ENCODE measurements around the gene ADGRL1.
"Not testable (repeated sequence)": the region's sequence is repeated elsewhere in the genome, so short reads cannot be mapped to it uniquely, and the experiment has no call there.

The ADGRL1 gene

GRCh38 chr19:14205452-14206287, at the start of gene ADGRL1:
TSS of gene ADGRL1 (minus strand) at chr19:14206169. CDS start at chr19:14183602, 22,567 bp downstream.
- Histone ChIP-seq H3K9ac (ENCODE audit: low read depth, low read length) (peak within 1 kb of the TSS; percentile 78), H3K27ac (ENCODE audit: low read depth, low read length) (peak within 1 kb of the TSS; percentile 82), H3K4me3 (ENCODE audit: low read depth, low read length) (peak within 1 kb of the TSS; percentile 72), H3K27me3 (ENCODE audit: control insufficient read depth, insufficient read depth, low read length) (peaks cover 15% of the 10 kb centered on the region)
- H3K4me1 ChIP-seq (ENCODE audit: control insufficient read depth, insufficient read depth, low read length); H3K36me3 ChIP-seq (ENCODE audit: control insufficient read depth, insufficient read depth, low read length); H3K9me3 ChIP-seq (ENCODE audit: control insufficient read depth, insufficient read depth, low read length): not testable (repeated sequence)

- H3K9ac ChIP-seq (ENCODE audit: low read depth, low read length); H3K36me3 ChIP-seq (ENCODE audit: control insufficient read depth, insufficient read depth, low read length); H3K4me1 ChIP-seq (ENCODE audit: control insufficient read depth, insufficient read depth, low read length); H3K9me3 ChIP-seq (ENCODE audit: control insufficient read depth, insufficient read depth, low read length); H3K4me3 ChIP-seq (ENCODE audit: low read depth, low read length); H3K27ac ChIP-seq (ENCODE audit: low read depth, low read length); H3K27me3 ChIP-seq (ENCODE audit: control insufficient read depth, insufficient read depth, low read length): not testable (repeated sequence)
These were observed 49.3 kb upstream of the ADGRL1 start for GRCh38 chr19:14255316-14255715.

- not testable (repeated sequence) for H3K36me3 ChIP-seq (ENCODE audit: control insufficient read depth, insufficient read depth, low read length); H3K9ac ChIP-seq (ENCODE audit: low read depth, low read length); H3K9me3 ChIP-seq (ENCODE audit: control insufficient read depth, insufficient read depth, low read length); H3K4me3 ChIP-seq (ENCODE audit: low read depth, low read length); H3K27me3 ChIP-seq (ENCODE audit: control insufficient read depth, insufficient read depth, low read length); H3K4me1 ChIP-seq (ENCODE audit: control insufficient read depth, insufficient read depth, low read length); H3K27ac ChIP-seq (ENCODE audit: low read depth, low read length)
These were observed 48.0 kb upstream of the ADGRL1 start for GRCh38 chr19:14253822-14254599.

- H3K27me3 ChIP-seq (ENCODE audit: control insufficient read depth, insufficient read depth, low read length); H3K4me3 ChIP-seq (ENCODE audit: low read depth, low read length); H3K36me3 ChIP-seq (ENCODE audit: control insufficient read depth, insufficient read depth, low read length); H3K9ac ChIP-seq (ENCODE audit: low read depth, low read length); H3K4me1 ChIP-seq (ENCODE audit: control insufficient read depth, insufficient read depth, low read length); H3K9me3 ChIP-seq (ENCODE audit: control insufficient read depth, insufficient read depth, low read length); H3K27ac ChIP-seq (ENCODE audit: low read depth, low read length): not testable (repeated sequence)
These were observed 46.2 kb upstream of the ADGRL1 start for GRCh38 chr19:14252136-14252535.

GRCh38 chr19:14250870-14251269, 44.9 kb upstream of the ADGRL1 start:
- no peaks in the 10 kb centered on the region for H3K4me1 ChIP-seq (ENCODE audit: control insufficient read depth, insufficient read depth, low read length)
- no peak overlapping the region for H3K4me3 ChIP-seq (ENCODE audit: low read depth, low read length)
- no peaks in the 10 kb centered on the region for H3K36me3 ChIP-seq (ENCODE audit: control insufficient read depth, insufficient read depth, low read length)
- no peaks in the 10 kb centered on the region for H3K9me3 ChIP-seq (ENCODE audit: control insufficient read depth, insufficient read depth, low read length)
- no peak overlapping the region for H3K27ac ChIP-seq (ENCODE audit: low read depth, low read length)
- no peaks in the 10 kb centered on the region for H3K27me3 ChIP-seq (ENCODE audit: control insufficient read depth, insufficient read depth, low read length)
- H3K9ac ChIP-seq (ENCODE audit: low read depth, low read length): no peak overlapping the region

- not testable (repeated sequence) for H3K36me3 ChIP-seq (ENCODE audit: control insufficient read depth, insufficient read depth, low read length); H3K27ac ChIP-seq (ENCODE audit: low read depth, low read length); H3K4me1 ChIP-seq (ENCODE audit: control insufficient read depth, insufficient read depth, low read length); H3K9me3 ChIP-seq (ENCODE audit: control insufficient read depth, insufficient read depth, low read length); H3K9ac ChIP-seq (ENCODE audit: low read depth, low read length); H3K4me3 ChIP-seq (ENCODE audit: low read depth, low read length); H3K27me3 ChIP-seq (ENCODE audit: control insufficient read depth, insufficient read depth, low read length)
These were observed 44.3 kb upstream of the ADGRL1 start for GRCh38 chr19:14250315-14250714.

- peak overlapping the region; percentile 97 for H3K27ac ChIP-seq (ENCODE audit: low read depth, low read length)
- not testable (repeated sequence) for H3K9ac ChIP-seq (ENCODE audit: low read depth, low read length); H3K4me1 ChIP-seq (ENCODE audit: control insufficient read depth, insufficient read depth, low read length); H3K36me3 ChIP-seq (ENCODE audit: control insufficient read depth, insufficient read depth, low read length); H3K27me3 ChIP-seq (ENCODE audit: control insufficient read depth, insufficient read depth, low read length); H3K9me3 ChIP-seq (ENCODE audit: control insufficient read depth, insufficient read depth, low read length)
- H3K4me3 ChIP-seq (ENCODE audit: low read depth, low read length): peak overlapping the region; percentile 56
These were observed 43.9 kb upstream of the ADGRL1 start for GRCh38 chr19:14249891-14250290.

GRCh38 chr19:14249012-14249754, 43.2 kb upstream of the ADGRL1 start:
- Histone ChIP-seq H3K4me3 (ENCODE audit: low read depth, low read length) (peak overlapping the region; percentile 56), H3K9ac (ENCODE audit: low read depth, low read length) (peak overlapping the region; percentile 55; the same call in 1 of the 2 replicates), H3K27ac (ENCODE audit: low read depth, low read length) (peak overlapping the region; percentile 97)
- H3K27me3 ChIP-seq (ENCODE audit: control insufficient read depth, insufficient read depth, low read length); H3K36me3 ChIP-seq (ENCODE audit: control insufficient read depth, insufficient read depth, low read length); H3K9me3 ChIP-seq (ENCODE audit: control insufficient read depth, insufficient read depth, low read length); H3K4me1 ChIP-seq (ENCODE audit: control insufficient read depth, insufficient read depth, low read length): not testable (repeated sequence)

- H3K4me3 ChIP-seq (ENCODE audit: low read depth, low read length): peak overlapping the region; percentile 56
- H3K27ac ChIP-seq (ENCODE audit: low read depth, low read length): peak overlapping the region; percentile 97
These were observed 42.6 kb upstream of the ADGRL1 start for GRCh38 chr19:14248578-14249011.

GRCh38 chr19:14247548-14248471, 41.8 kb upstream of the ADGRL1 start:
- H3K9me3 ChIP-seq (ENCODE audit: control insufficient read depth, insufficient read depth, low read length); H3K4me1 ChIP-seq (ENCODE audit: control insufficient read depth, insufficient read depth, low read length); H3K27me3 ChIP-seq (ENCODE audit: control insufficient read depth, insufficient read depth, low read length); H3K36me3 ChIP-seq (ENCODE audit: control insufficient read depth, insufficient read depth, low read length): not testable (repeated sequence)
- H3K4me3 ChIP-seq (ENCODE audit: low read depth, low read length): peak overlapping the region; percentile 54
- H3K9ac ChIP-seq (ENCODE audit: low read depth, low read length): peak overlapping the region; percentile 49; the same call in 1 of the 2 replicates
- peak overlapping the region; percentile 96 for H3K27ac ChIP-seq (ENCODE audit: low read depth, low read length)

More at GRCh38 chr19:14248578-14249011, 42.6 kb upstream of the ADGRL1 start:
- no peaks in the 10 kb centered on the region for H3K36me3 ChIP-seq (ENCODE audit: control insufficient read depth, insufficient read depth, low read length)
- H3K27me3 ChIP-seq (ENCODE audit: control insufficient read depth, insufficient read depth, low read length): no peaks in the 10 kb centered on the region
- H3K9ac ChIP-seq (ENCODE audit: low read depth, low read length): peak overlapping the region; percentile 55; the same call in 1 of the 2 replicates
- H3K9me3 ChIP-seq (ENCODE audit: control insufficient read depth, insufficient read depth, low read length): no peaks in the 10 kb centered on the region
- no peaks in the 10 kb centered on the region for H3K4me1 ChIP-seq (ENCODE audit: control insufficient read depth, insufficient read depth, low read length)

Measured in HUES48 (cell line).